CD4-positive, alpha-beta T cell treated with Interleukin-15 for 4 hours (primary cell): ENCODE data around the gene ABCB7.
"Not testable (repeated sequence)": the region's sequence is repeated elsewhere in the genome, so short reads cannot be mapped to it uniquely, and the experiment has no call there.

ENCODE experiments used
- DNase-seq: peaks from one replicate; pipeline ENCODE4 v3.0.0-alpha.2; 2020; ENCODE audit warnings: low spot score

ABCB7 gene

DNA sequence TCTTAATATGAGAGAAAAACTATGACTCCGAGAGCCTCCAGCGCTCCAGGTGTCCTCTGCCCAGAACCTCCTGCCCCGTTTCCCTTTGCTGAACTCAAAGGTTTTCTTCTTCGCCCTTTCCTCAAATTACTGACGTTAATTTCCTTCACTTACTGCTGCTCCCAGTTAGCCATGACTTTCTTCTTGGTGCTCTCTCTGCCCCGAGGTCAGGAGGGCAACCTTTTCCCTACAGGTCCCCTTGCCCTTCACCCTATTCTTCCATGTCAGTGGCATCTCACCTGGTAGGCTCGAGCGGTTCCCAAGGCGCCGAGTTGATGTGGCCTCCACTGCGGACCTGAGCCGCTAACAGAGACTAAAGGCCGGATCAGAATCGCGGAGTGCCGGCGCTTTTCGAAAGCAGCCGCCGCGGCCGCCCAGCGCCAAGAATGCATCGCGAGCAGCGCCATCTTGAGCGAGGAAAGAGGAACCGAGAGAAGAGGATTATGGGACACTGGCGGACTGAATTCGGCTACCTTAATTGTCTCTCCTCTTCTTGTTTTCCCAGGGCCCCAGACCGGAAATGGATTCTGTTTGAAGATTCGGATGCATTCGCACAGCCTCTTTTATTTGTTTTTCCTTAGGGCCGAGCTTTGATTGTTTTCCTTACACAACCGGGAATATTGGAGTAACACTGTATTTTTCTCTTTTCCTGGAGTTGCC, at the start of gene ABCB7:
Gene ABCB7 (minus strand): TSS at position 457 of the 699 bp plus-strand sequence. CDS start 11 bp downstream, at position 446.
- DNase-seq = peak; percentile 66

DNA sequence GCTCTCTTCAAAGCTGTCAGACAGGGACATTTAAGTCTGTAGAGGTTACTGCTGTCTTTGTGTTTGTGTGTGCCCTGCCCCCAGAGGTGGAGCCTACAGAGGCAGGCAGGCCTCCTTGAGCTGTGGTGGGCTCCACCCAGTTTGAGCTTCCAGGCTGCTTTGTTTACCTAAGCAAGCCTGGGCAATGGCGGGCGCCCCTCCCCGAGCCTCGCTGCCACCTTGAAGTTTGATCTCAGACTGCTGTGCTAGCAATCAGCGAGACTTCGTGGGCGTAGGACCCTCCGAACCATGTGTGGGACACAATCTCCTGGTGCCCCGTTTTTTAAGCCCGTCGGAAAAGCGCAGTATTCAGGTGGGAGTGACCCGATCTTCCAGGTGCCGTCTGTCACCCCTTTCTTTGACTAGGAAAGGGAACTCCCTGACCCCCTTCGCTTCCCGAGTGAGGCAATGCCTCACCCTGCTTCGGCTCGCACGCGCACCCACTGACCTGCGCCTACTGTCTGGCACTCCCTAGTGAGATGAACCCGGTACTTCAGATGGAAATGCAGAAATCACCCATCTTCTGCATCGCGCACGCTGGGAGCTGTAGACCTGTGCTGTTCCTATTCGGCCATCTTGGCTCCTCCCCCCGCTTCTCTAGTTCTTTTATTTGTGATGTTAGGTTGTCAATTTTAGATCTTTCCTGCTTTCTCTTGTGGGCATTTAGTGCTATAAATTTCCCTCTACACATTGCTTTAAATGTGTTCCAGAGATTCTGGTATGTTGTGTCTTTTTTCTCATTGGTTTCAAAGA, 32.5 kb upstream of the ABCB7 start:
- not testable (repeated sequence) for DNase-seq

DNA sequence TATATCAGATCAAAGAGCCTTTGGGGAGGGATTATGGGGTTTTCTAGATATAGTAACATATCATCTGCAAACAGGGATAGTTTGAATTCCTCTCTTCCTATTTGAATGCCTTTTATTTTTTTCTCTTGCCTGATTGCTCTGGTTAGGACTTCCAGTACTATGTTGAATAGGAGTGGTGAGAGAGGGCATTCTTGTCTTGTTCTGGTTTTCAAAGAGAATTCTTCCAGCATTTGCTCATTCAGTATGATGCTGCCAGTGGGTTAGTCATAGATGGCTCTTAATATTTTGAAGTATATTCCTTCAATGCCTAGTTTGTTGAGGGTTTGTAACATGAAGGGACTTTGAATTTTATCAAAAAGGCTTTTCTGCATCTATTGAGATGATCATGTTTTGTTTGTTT, 25.6 kb upstream of the ABCB7 start:
- no peak for DNase-seq

DNA sequence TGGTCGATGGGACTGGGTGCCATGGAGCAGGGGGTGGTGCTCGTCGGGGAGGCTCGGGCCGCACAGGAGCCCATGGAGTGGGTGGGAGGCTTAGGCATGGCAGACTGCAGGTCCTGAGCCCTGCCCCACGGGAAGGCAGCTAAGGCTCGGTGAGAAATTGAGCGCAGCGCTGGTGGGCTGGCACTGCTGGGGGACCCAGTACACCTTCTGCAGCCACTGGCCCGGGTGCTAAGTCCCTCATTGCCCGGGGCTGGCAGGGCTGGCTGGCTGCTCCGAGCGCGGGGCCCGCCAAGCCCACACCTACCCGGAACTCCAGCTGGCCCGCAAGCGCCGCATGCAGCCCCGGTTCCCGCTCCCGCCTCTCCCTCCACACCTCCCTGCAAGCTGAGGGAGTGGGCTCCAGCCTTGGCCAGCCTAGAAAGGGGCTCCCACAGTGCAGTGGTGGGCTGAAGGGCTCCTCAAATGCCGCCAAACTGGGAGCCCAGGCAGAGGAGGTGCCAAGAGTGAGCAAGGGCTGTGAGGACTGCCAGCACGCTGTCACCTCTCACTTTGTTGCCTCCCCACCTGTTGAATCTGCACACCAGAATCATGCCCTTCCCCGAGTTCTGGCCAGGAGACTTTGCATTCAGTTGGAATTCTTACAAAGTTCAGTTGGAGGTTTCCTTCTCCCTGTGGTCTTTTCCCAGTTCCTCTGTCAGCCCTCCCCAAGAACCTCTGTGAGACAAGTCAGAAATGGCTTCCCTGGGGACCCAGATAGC, 23.6 kb upstream of the ABCB7 start:
- not testable (repeated sequence) for DNase-seq

DNA sequence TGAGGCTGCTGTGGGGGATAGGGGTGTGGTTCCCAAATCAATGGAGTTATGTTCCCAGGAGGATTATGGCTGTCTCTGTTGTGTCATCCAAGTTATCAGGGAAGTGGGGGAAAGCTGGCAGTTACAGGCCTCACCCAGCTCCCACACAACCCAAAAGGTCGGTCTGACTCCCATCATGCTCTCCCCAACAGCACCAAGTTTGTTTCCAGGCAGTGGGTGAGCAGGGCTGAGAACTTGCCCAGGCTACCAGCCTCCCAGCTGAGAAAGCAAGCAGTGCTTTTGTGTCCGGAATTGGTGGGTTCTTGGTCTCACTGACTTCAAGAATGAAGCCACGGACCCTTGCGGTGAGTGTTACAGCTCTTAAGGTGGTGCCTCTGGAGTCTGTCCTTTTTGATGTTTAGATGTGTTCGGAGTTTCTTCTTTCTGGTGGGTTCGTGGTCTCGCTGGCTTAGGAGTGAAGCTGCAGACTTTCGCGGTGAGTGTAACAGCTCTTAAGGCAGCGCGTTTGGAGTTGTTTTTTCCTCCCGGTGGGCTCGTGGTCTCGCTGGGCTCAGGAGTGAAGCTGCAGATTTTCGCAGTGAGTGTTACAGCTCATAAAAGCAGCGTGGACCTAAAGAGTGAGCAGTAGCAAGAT, 16.3 kb upstream of the ABCB7 start:
- DNase-seq = not testable (repeated sequence)

DNA sequence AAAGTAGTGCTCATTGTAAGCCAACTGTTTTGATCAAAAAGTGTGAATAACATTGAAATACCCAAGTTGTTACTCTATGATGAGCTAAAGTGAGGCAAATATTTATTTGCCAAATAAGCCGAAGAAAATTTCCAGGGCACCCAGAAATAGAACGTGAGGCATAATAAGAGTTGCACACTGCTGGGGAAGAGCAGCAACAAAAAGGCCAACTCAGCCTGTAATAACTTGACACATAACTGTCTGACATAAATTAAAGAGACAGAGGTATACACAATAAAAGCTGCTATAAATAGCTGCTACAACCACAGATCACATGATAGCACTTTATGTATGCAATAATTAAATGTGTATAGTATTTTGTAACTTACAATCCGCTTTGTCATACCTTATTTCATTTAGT, 2.0 kb upstream of the ABCB7 start:
- no peak for DNase-seq

DNA sequence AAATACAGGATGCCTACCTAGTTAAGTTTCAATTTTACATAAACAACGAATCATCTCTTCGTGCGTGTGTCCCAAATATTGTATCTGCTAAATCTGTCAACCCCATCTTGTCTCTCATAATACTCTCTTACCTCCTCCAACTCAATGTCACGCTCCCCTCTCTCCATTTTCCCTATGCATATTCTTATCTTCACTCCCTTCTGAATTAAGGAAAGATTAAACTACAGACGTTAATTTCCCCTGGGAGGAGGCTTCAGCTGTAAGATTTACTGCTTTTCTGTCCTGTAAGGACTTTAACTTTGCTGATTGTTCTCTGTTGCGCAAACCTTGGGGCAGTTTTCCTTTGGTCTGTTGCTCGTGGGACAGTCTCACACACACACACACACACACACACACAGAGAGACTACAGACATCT, 455 bp upstream of the ABCB7 start:
- no peak for DNase-seq

DNA sequence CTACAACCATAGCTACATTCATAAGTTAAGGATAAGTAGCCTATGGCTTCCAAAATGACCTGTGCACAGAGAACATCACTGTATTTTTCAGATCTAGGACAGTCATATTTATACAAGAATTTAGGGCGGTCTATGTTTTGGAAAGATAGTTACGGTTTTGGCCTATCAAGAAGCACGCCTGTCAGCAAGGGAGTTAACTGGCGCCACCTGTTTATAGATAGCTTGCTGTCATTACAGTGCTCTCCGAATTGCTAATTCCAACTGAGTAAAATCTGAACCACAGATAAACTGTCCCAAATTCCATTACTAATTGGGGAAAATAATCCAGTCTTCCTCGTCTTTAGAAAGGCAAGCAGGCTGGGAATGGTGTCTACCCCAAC, 646 bp downstream of the ABCB7 start:
- no peak for DNase-seq

DNA sequence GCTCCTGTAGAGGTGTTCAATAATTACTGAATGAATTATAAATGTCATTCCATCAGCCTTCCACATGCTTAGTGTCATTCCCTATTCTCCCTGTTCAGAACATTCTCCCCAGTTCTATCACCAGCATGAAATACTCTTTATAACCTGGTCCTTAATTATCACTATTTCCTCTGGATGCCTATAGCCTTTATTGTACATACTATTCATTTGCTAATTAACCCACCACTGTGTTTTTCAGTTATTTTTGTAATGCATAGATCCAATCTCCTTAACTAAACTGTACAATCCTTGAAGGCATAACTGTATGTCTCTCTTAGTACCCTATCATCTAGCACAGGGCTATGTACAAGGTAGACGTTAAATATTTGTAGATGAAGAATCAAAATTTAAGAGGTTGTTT, 1.2 kb downstream of the ABCB7 start:
- no peak for DNase-seq

DNA sequence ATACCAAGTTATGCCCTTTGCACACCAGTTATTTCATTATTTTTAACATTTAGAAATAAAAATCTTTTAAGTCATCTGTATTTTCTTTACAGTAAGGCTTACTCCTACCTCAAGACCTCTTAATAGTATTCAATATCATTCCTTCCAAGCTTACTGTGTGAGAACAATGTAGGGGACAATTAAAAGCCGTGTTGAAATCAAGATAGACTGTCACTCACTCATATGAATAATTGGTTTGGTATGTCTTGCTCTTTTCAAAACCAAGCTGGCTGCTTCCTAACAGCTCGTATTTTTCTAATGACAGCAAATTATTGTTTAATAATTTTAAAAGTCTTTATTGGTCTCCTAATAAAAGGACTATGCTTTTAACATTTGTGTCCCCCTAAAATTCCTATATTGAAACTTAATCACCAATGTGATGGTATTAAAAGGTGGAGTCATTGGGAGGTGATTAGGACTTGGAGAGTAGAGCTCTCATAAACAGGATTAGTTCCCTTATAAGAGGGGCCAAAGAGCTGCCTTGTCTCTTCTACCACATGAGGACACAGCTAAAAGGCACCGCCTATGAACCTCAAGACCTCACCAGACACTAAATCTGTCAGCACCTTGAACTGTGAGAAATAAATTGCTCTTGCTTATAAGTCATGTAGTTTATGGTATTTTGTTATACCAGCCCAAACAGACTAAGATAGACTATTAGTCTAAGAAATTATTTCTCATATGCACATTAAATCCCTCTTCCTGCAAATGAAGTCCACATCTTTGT, 4.1 kb downstream of the ABCB7 start:
- DNase-seq = no peak

DNA sequence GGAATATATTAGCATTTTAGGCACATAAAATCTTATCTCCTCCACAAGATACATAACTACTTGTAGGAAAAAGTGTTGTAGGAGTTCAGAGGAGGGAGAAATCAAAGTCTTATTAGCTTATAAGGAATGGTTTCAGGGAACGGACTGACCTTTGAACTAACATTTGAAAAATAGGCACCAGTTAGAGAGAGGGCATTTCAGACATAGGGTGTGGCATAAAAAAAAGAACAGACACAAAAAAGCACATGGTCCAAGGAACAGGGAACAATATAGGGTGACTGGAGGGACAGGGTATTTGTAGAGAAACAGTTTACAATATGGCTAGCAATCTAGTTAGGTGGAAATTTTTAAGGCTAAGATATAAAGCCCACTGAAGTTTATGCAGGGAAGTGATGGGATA, 6.4 kb downstream of the ABCB7 start:
- DNase-seq = no peak

DNA sequence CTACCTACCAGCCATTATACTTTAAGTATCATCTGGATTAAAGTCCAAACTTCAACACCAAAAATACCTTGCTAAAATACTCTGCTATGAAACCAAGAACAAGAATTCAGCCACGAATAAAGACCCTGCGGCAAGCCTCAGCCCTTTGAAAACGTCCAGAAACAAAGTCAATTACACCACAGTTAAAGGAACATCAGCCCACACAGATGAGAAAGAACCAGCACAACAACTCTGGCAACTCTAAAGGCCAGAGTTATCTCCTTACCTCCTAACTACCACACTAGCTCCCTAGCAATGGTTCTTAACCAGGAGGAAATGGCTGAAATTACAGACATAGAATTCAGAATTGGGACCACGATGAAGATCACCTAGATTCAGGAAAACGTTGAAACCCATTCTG, 23.4 kb downstream of the ABCB7 start:
- DNase-seq = no peak

DNA sequence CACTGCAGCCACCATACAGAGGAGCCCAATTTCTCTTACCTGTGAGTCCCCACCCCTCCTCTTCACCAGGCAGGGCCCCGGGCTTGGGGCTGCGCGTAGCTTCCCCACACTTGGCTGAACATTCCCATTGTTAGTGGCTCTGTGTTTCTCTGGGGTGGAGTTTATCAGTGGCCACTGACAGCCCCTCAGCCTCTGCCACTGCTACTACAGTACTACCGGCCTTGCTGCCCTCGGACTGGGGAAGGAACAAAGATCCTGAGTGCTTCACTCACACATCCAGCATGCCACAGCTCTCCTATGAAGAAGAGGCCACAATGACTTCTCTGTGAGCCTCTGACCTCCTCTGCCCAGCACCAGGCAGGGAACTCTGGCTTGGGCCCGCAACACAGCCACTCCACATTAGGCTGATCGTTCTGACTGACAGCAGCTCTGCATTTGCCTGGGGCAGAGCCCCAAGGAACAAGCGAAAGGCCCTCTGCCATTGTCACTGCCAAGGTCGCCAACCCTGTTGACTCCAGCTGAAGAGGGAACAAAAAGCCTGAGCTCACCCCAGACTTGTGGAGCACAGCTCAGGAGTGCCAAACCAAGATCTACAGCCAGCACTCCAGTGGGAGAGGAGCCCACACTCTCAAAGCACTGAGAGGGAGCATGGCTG, 24.0 kb downstream of the ABCB7 start:
- no peak for DNase-seq

DNA sequence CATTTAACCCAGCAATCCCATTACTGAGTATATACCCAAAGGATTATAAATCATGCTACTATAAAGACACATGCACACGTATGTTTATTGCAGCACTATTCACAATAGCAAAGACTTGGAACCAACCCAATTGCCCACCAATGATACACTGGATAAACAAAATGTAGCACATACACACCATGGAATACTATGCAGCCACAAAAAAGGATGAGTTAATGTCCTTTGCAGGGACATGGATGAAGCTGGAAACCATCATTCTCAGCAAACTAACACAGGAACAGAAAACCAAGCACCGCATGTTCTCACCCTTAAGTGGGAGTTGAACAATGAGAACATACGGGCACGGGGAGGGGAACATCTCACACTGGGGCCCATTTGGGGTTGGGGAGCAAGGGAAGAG, 27.0 kb downstream of the ABCB7 start:
- not testable (repeated sequence) for DNase-seq

DNA sequence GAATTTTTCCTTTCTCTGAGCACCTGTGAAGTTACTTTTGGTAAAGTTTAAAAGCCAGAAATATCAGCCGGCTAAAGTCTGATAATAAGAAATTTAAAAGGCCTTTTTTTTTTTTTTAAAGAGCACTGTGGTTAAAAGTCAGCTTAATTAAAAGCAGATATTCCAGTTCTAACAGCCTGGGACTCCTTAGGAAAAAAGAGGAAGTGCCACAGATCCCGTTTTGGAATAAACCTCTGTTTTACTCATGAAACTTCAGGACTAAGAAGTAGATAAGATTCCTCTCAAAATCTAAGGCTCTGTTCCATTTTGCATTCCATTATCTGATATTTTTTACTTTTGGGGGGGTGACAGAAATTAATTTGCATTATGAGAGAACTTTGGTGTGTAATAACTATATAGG, 37.8 kb downstream of the ABCB7 start:
- no peak for DNase-seq

DNA sequence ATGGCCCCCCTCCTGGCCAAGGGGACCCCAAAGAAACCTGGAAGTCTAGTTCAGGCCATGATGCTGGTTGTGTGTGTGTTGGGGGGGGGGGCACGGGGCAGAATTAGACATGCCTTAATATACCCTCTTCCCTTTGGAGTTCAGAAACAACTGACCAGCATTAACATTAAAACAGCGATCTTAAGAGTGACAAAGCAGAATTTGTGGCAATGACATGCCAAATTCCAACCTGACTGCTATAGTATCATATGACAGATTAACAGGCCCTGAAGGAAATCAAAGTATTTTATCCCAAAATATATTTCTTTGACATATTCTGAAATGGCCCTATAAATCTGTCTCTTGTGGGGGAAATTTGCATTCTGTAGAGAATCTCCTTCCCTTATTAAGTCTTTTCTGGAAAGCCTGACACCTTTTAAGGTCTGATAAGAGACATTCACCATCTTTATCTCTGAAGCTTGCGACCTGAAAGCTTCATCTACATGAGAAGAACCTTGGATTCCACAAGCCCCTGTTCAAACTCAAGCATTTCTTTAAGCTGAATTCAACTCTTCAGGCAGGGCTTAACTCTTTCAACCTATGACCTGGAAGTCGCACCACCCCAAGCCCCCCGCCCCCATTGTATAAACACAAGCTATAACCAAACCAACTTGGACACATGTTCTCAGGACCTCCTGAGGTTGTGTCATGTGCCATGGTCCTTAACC, 40.2 kb downstream of the ABCB7 start:
- no peak for DNase-seq

DNA sequence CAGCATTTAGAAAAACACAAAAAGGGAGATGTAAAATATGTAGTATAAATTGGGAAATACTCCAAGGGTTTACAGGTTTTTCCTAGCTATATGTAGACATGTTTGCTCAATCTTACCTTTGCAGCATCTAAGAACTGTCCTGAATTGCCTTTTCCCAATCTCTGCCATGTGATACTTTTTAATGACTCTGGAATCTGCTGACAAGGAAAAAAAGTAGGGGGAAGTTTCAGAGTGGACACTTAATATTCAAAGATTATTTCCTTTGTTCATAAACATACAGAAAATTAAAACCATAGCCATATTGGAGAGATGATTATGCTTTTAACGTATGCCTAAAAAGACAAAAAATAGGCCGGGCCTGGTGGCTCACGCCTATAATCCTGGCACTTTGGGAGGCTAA, 41.4 kb downstream of the ABCB7 start:
- DNase-seq = no peak

DNA sequence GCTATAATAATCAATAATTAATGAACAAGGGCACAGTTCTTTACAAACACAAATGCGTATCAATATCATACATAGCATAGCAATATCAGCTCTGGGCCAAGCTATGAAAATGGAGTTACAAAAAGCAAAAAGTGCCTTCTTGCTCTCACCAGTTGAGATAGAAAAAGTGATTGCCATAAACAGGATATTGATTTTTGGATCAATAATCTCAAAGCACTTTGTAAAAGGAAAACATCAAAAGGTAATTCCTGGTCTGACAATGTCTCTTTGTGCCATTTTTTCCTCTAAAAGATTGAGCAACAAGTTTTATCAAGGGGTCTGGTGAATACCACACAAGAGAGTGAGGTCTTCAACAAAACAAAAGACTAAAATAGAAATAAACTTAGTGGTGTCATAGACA, 42.4 kb downstream of the ABCB7 start:
- no peak for DNase-seq

DNA sequence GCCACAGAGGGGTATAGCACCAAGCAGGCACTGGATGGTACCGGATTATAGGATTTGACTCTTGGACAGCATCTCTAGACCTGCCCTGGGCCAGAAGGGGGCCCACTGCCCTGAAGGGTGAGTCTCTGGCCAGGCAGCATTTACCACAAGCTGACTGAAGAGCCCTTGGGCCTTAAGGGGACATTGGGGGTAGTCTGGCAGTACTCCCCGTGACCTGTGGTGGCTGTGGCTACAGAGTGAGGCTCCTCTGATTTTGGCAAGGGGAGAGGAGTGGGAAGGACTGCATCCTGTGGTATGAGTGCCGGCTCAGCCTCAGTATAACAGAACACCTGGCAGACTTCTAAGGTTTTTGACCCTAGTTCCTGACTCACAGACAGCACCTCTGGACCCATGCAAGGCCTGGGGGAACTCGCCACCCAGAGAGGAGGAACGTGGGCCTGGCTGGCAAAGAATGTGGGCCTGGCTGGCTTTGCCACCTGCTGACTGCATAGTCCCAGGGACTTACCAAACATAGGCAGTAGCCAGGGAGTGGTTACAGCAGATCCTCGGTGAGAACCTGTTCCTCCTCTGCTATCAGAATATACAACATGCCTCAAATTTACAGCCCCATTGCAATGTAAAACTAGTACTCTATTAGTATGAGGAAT, 48.1 kb downstream of the ABCB7 start:
- DNase-seq = no peak

DNA sequence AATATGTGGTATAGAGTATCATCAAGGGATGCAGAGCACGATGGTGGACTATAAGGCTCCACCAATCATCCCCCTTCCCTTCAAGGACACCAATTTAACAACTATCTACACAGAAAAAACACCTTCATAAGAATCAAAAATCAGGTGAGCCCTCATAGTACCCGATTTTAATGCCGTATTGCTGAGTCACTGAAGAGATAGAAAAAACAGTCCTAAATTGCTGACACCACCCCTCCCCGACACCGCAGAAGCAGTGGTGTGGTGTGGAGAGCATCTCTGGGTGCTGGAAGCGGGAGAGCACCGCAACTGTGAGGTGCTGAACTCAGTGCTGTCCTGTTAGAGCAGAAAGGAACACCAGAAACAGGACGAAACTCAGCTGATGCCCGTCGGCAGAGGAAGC, 49.3 kb downstream of the ABCB7 start:
- DNase-seq = no peak
